Stimulated activated CD4-positive, alpha-beta T cell treated with anti-CD3 and anti-CD28 coated beads, Interleukin-15, amount 100 ng/mL, for 24 hours (primary cell): ENCODE data around the gene MYO15A.

ENCODE experiments used
- DNase-seq: peaks from one replicate; pipeline ENCODE4 v3.0.0-alpha.2; 2020

The MYO15A gene

GRCh38 chr17:18225121-18225641 is 116.6 kb downstream of the MYO15A start, which contains the start of gene LLGL1:
Gene LLGL1, plus strand, starts transcription at chr17:18225635. Its CDS starts 48 bp downstream, at chr17:18225683.
- DNase-seq = peak; percentile 98

GRCh38 chr17:18225642-18226283 is 117.2 kb downstream of the MYO15A start:
- DNase-seq = no peak

DNA sequence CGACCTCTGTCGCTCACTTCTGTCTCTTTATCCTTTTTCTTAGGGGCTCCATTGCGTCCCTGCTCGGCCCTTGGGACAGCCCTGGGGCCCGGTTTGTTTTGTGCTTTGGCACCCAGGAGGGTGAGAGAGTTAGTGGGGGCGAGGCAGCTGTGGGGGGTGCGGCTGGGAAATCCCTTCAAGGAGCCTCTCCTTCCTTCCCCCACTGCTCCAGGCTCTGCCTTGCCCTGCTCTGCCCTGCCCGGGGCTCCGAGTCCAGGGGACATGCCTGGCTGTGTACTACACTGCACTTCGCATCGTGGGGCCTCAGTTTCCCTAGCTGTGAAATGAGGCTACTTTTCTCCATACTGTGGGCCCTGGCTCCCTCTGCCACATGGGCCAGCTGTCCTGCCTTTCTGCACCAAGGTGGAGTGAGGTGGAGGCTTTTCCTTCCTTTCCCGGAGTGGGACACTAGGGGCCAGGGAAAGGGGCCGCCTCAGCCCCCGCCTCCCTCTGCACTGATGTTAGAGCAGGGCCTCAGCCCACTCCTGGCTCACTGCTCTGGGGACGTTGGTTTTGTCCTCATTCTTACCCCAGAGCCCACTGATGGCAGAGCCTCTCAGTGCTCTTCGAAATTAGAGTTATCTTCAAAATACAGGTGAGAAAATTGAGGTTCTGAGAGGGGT is 117.9 kb downstream of the MYO15A start:
- DNase-seq = peak; percentile 22

DNA sequence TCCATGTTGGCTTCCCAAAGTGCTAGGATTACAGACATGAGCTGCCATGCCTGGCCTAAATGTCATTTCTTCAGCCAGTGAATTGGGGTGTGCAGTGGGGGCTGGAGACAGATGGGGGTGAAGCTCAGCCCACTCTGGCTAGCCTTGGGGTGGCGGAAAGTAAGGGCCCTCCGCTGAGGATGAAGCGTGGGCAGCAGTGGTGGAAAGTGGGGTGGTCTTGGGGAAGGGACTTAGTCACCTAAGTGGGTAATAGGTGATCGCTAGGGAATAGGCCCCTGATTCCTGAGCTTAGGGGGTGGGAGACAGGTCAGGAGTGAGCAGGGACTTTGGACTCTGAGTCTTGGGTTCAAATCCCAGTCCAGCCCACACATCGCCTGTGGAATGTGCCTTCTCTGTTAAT is 119.1 kb downstream of the MYO15A start:
- no peak for DNase-seq

- no peak for DNase-seq
Observed at GRCh38 chr17:18228176-18228682, 119.7 kb downstream of the MYO15A start.

GRCh38 chr17:18229254-18229653 is 120.7 kb downstream of the MYO15A start:
- no peak for DNase-seq
